B cell (primary cell): Measurements from ENCODE around the gene PRODH2. TPM values are rescaled to one million over a fixed set of nuclear protein-coding genes. Genes with fewer than 3 reads are reported as not detected.

Experiments
- ATAC-seq: fragments of 200-7000 bp; cut with Tn5 transposase; one replicate; pipeline ENCODE4 v1.10.0; 2021; ENCODE audit warnings: low read depth, mild to moderate bottlenecking, moderate number of reproducible peaks, moderate library complexity
- CTCF ChIA-PET: fragments of 350-600 bp; sonication (Branson Sonifier 250); formaldehyde crosslinking; loops from one replicate; lab custom pipeline; 2021; ENCODE audit warnings: antibody characterized with exemption, inconsistent platforms; lab: Charles Lee
- POLR2A ChIA-PET: fragments of 350-600 bp; sonication (Branson Sonifier 250); formaldehyde crosslinking; loops from one replicate; lab custom pipeline; 2021; ENCODE audit warnings: antibody characterized with exemption; lab: Charles Lee
- DNase-seq: peaks from one replicate; pipeline ENCODE4 v3.0.0; 2013
- H2AFZ ChIP-seq: 2 replicates; pipeline ENCODE4 v1.6.1; 2012; ENCODE audit warnings: mild to moderate bottlenecking, low read depth, low read length; ENCODE audit not compliant: insufficient read depth, poor library complexity, severe bottlenecking
- H3K27ac ChIP-seq, 2 donors: 1 replicate in 1 of 2; 2 replicates in 1 of 2; pipeline ENCODE4 v1.5.1; 2012 to 2013; ENCODE audit warnings: low read length in 2 of 2, mild to moderate bottlenecking in 2 of 2, moderate library complexity in 1 of 2
- H3K27me3 ChIP-seq, 4 experiments: fragments of 200-600 bp in 1 of 4; sonication (generic) in 1 of 4; replicated peaks in 1 of 4; 1 replicate in 2 of 4; 2 replicates in 2 of 4; pipeline versions ENCODE4 v1.6.1 to v1.7.0; 2013 to 2016; ENCODE audit warnings: low read length in 3 of 4, mild to moderate bottlenecking in 2 of 4, mixed read lengths in 1 of 4, moderate library complexity in 1 of 4; ENCODE audit not compliant: insufficient read depth in 4 of 4, control insufficient read depth in 3 of 4; ENCODE audit errors: control extremely low read depth in 1 of 4
- H3K36me3 ChIP-seq, 2 experiments: replicated peaks in 1 of 2; 1 replicate in 1 of 2; 2 replicates in 1 of 2; pipeline versions ENCODE4 v1.6.1 to v1.7.1; 2013; ENCODE audit warnings: low read length in 1 of 2; ENCODE audit not compliant: insufficient read depth in 2 of 2, control insufficient read depth in 1 of 2; ENCODE audit errors: control extremely low read depth in 1 of 2, extremely low read depth in 1 of 2
- H3K4me1 ChIP-seq, 2 donors: fragments of 200-600 bp in 1 of 2; sonication (generic) in 1 of 2; 1 replicate in 1 of 2; 2 replicates in 1 of 2; pipeline versions ENCODE4 v1.5.1 to v1.6.1; 2013 to 2017; ENCODE audit warnings: low read length in 2 of 2; ENCODE audit not compliant: control insufficient read depth in 2 of 2, insufficient read depth in 2 of 2
- H3K4me2 ChIP-seq: replicated peaks from 2 replicates; pipeline ENCODE3; 2012; ENCODE audit warnings: mild to moderate bottlenecking, low read depth, low read length; ENCODE audit not compliant: poor library complexity, severe bottlenecking
- H3K4me3 ChIP-seq, 5 experiments: fragments of 200-600 bp in 1 of 5; sonication (generic) in 1 of 5; 1 replicate in 3 of 5; 2 replicates in 2 of 5; pipeline versions ENCODE4 v1.5.1 to v1.7.0; 2011 to 2016; ENCODE audit warnings: low read length in 4 of 5, mild to moderate bottlenecking in 4 of 5, low read depth in 2 of 5, control low read depth in 1 of 5, moderate library complexity in 1 of 5; ENCODE audit not compliant: insufficient read depth in 1 of 5; ENCODE audit errors: control extremely low read depth in 1 of 5, extremely low read depth in 1 of 5
- H3K79me2 ChIP-seq: fragments of 200-600 bp; sonication (generic); one replicate; pipeline ENCODE4 v1.6.0; 2016; ENCODE audit warnings: low read length; ENCODE audit not compliant: control insufficient read depth, insufficient read depth
- H3K9ac ChIP-seq: fragments of 200-600 bp; sonication (generic); 2 replicates; pipeline ENCODE4 v1.6.1; 2017; ENCODE audit warnings: mild to moderate bottlenecking, low read length, moderate library complexity
- H3K9me3 ChIP-seq, 3 donors: one replicate each; pipeline versions ENCODE4 v1.6.1 to v1.7.1; 2013; ENCODE audit warnings: low read length in 2 of 3; ENCODE audit not compliant: control insufficient read depth in 2 of 3, insufficient read depth in 1 of 3; ENCODE audit errors: control extremely low read depth in 1 of 3
- H4K20me1 ChIP-seq: 2 replicates; pipeline ENCODE4 v1.6.0; 2012; ENCODE audit warnings: mild to moderate bottlenecking, low read length; ENCODE audit not compliant: insufficient read depth, control insufficient read depth, poor library complexity, severe bottlenecking
- H3K27ac Mint-ChIP-seq: one replicate; pipeline ENCODE4 v1.8.0; 2021; ENCODE audit warnings: mixed read lengths
- H3K27me3 Mint-ChIP-seq: one replicate; pipeline ENCODE4 v1.8.0; 2021; ENCODE audit warnings: mixed read lengths
- H3K4me1 Mint-ChIP-seq: one replicate; pipeline ENCODE4 v1.8.0; 2021; ENCODE audit warnings: mixed read lengths
- H3K4me3 Mint-ChIP-seq: one replicate; pipeline ENCODE4 v1.8.0; 2021; ENCODE audit warnings: mixed read lengths
- H3K9me3 Mint-ChIP-seq: one replicate; pipeline ENCODE4 v1.8.0; 2022; ENCODE audit warnings: mixed read lengths; ENCODE audit not compliant: insufficient read depth
- CTCF ChIP-seq: fragments of 200-600 bp; IDR thresholded peaks from one replicate; pipeline ENCODE4 v1.8.0; 2022; ENCODE audit warnings: antibody characterized with exemption, mild to moderate bottlenecking
- EZH2 ChIP-seq: IDR thresholded peaks from 2 replicates; pipeline ENCODE4 v1.6.1; 2012; ENCODE audit warnings: borderline replicate concordance, low read depth, mild to moderate bottlenecking, moderate library complexity, low read length; ENCODE audit not compliant: insufficient read depth, poor library complexity, severe bottlenecking
- WGBS: methylation state at CpG from one replicate; pipeline ENCODE4 v1.1.5; 2013; ENCODE audit warnings: missing lambda C conversion rate; ENCODE audit not compliant: insufficient coverage; 5-methylcytosine and 5-hydroxymethylcytosine counted together
- intact Hi-C: fragments of 100-400 bp; cut with micrococcal nuclease; formaldehyde crosslinking; loops from one replicate; pipeline ENCODE4 v1.10.0; 2022
- polyA plus RNA-seq: library from polyadenylated mRNA; depleted of rRNA; stranded (reverse); fragments of >200 nt; gene quantifications from 2 replicates; pipeline ENCODE4 v1.2.3, GENCODE V29; 2012
- total RNA-seq, 2 donors: library from RNA; stranded (reverse); fragments of 120-200 nt in 1 of 2; gene quantifications; 1 replicate in 1 of 2; 2 replicates in 1 of 2; pipeline versions ENCODE4 v1.2.3 to v1.2.4, GENCODE V29; 2013 to 2022

PRODH2 gene
- total and polyA plus RNA-seq, 2 donors (not counting 1 experiment from before 2014, with no cell fraction given), result not detected

- H3K4me3 ChIP-seq, result no peak overlapping the region
- Mint-ChIP-seq H3K27ac (no peak overlapping the region), H3K9me3 (peaks cover 4% of the 10 kb centered on the region), H3K4me1 (peaks cover 19% of the 10 kb centered on the region), H3K27me3 (peaks cover 50% of the 10 kb centered on the region), H3K4me3 (no peak overlapping the region)
- WGBS, result 22% methylated on average over 42 of the region's 42 CpGs
- H3K9ac ChIP-seq, result no peak overlapping the region
- ChIA-PET POLR2A (no interaction called here), CTCF (no interaction called here)
- H3K4me1 ChIP-seq, result peaks cover 15 to 32% of the 10 kb centered on the region in 2 donors
- H4K20me1 ChIP-seq, result no peaks in the 10 kb centered on the region
- H3K4me2 ChIP-seq, result peak overlapping the region; percentile 1
- H2AFZ ChIP-seq, result no peak overlapping the region
- H3K27me3 ChIP-seq, result peaks cover 0 to 58% (median 33%) of the 10 kb centered on the region in 4 experiments
- TF ChIP-seq EZH2 (no peak), CTCF (no peak)
- H3K27ac ChIP-seq, result no peak overlapping the region
- no peak for DNase-seq
- H3K9me3 ChIP-seq, result peaks cover 0 to 40% (median 3%) of the 10 kb centered on the region in 3 donors
- H3K79me2 ChIP-seq, result no peaks in the 10 kb centered on the region
- intact Hi-C loops, result no loop called here
- H3K36me3 ChIP-seq, result no peaks in the 10 kb centered on the region
- no peak for ATAC-seq
These were observed 31.2 kb upstream of the PRODH2 start for GRCh38 chr19:35843676-35844481.

GRCh38 chr19:35842666-35843272, 30.1 kb upstream of the PRODH2 start:
- DNase-seq, result no peak
- Histone ChIP-seq H3K79me2 (no peaks in the 10 kb centered on the region), H2AFZ (no peak overlapping the region), H3K4me3 (no peak overlapping the region), H3K27me3 (peaks cover 0 to 55% (median 33%) of the 10 kb centered on the region in 4 experiments), H3K9ac (no peak overlapping the region), H3K27ac (no peak overlapping the region), H3K4me1 (peaks cover 15 to 32% of the 10 kb centered on the region in 2 donors), H3K4me2 (no peak overlapping the region), H3K9me3 (peaks cover 0 to 48% (median 4%) of the 10 kb centered on the region in 3 donors), H3K36me3 (no peaks in the 10 kb centered on the region), H4K20me1 (no peaks in the 10 kb centered on the region)
- intact Hi-C loops, result no loop called here
- ChIA-PET POLR2A (no interaction called here), CTCF (no interaction called here)
- H3K27ac Mint-ChIP-seq, result no peak overlapping the region
- ATAC-seq, result no peak
- H3K4me3 Mint-ChIP-seq, result no peak overlapping the region
- WGBS, result 90% methylated on average over 4 of the region's 4 CpGs
- H3K9me3 Mint-ChIP-seq, result peaks cover 4% of the 10 kb centered on the region
- TF ChIP-seq EZH2 (no peak), CTCF (no peak)
- H3K4me1 Mint-ChIP-seq, result peaks cover 19% of the 10 kb centered on the region
- peaks cover 46% of the 10 kb centered on the region for H3K27me3 Mint-ChIP-seq
